Loucy (cell line): ENCODE measurements around the gene RTP3.

Experiments
- H2AFZ ChIP-seq: fragments of 200-600 bp; sonication (generic); 2 replicates; pipeline ENCODE4 v1.6.0; 2016; ENCODE audit warnings: antibody characterized with exemption, mild to moderate bottlenecking, low read length, moderate library complexity
- H3F3A ChIP-seq: fragments of 200-600 bp; 2 replicates; pipeline ENCODE4 v1.6.0; 2016; ENCODE audit warnings: antibody characterized with exemption, low read depth, mild to moderate bottlenecking
- H3K27me3 ChIP-seq: fragments of 200-600 bp; sonication (generic); 2 replicates; pipeline ENCODE4 v1.6.1; 2014; ENCODE audit warnings: low read length, mild to moderate bottlenecking; ENCODE audit not compliant: insufficient read depth, poor library complexity, severe bottlenecking
- H3K36me3 ChIP-seq: fragments of 200-600 bp; sonication (generic); 2 replicates; pipeline ENCODE4 v1.6.1; 2016; ENCODE audit warnings: low read length; ENCODE audit not compliant: insufficient read depth
- H3K4me1 ChIP-seq: fragments of 200-600 bp; sonication (generic); 2 replicates; pipeline ENCODE4 v1.5.1; 2014; ENCODE audit warnings: low read length, mild to moderate bottlenecking; ENCODE audit not compliant: insufficient read depth, poor library complexity, severe bottlenecking
- H3K4me2 ChIP-seq: fragments of 200-600 bp; sonication (generic); 2 replicates; pipeline ENCODE4 v1.6.0; 2014; ENCODE audit warnings: antibody characterized with exemption, low read length, low read depth, mild to moderate bottlenecking; ENCODE audit not compliant: poor library complexity, severe bottlenecking
- H3K4me3 ChIP-seq: fragments of 200-600 bp; sonication (generic); 2 replicates; pipeline ENCODE4 v1.5.1; 2014; ENCODE audit warnings: low read length, mild to moderate bottlenecking, mixed read lengths; ENCODE audit not compliant: poor library complexity, severe bottlenecking
- H3K79me2 ChIP-seq: fragments of 200-600 bp; sonication (generic); 2 replicates; pipeline ENCODE4 v1.6.1; 2014; ENCODE audit warnings: low read length; ENCODE audit not compliant: insufficient read depth
- H3K9ac ChIP-seq: fragments of 200-600 bp; sonication (generic); 2 replicates; pipeline ENCODE4 v1.6.0; 2014; ENCODE audit warnings: mild to moderate bottlenecking, low read depth, low read length, moderate library complexity; ENCODE audit not compliant: poor library complexity, severe bottlenecking
- H3K9me2 ChIP-seq: fragments of 200-600 bp; sonication (generic); replicated peaks from 2 replicates; pipeline ENCODE4 v1.6.1; 2016; ENCODE audit warnings: low read depth, low read length, mixed read lengths
- H3K9me3 ChIP-seq: fragments of 200-600 bp; sonication (generic); 2 replicates; pipeline ENCODE4 v1.6.1; 2014; ENCODE audit warnings: mild to moderate bottlenecking, antibody characterized with exemption, low read length, low read depth; ENCODE audit not compliant: insufficient read depth
- H4K20me1 ChIP-seq: fragments of 200-600 bp; sonication (generic); 2 replicates; pipeline ENCODE4 v1.6.0; 2014; ENCODE audit warnings: antibody characterized with exemption, low read length, mild to moderate bottlenecking; ENCODE audit not compliant: insufficient read depth, poor library complexity, severe bottlenecking
- CTCF ChIP-seq: fragments of 200-600 bp; sonication (generic); conservative IDR thresholded peaks from 2 replicates; pipeline ENCODE4 v1.5.1; 2014; ENCODE audit warnings: mild to moderate bottlenecking, antibody characterized with exemption, low read length
- EZH2phosphoT487 ChIP-seq: fragments of 200-600 bp; IDR thresholded peaks from 2 replicates; pipeline ENCODE4 v1.6.1; 2018; ENCODE audit warnings: antibody characterized with exemption, mild to moderate bottlenecking, moderate library complexity, borderline replicate concordance

Gene RTP3

GRCh38 chr3:46524008-46524407 lies 26.2 kb downstream of the RTP3 start:
- no peaks in the 10 kb centered on the region for H3K79me2 ChIP-seq
- H3K27me3 ChIP-seq = no peaks in the 10 kb centered on the region
- H3K36me3 ChIP-seq = no peaks in the 10 kb centered on the region
- no peak overlapping the region for H2AFZ ChIP-seq
- H3K4me2 ChIP-seq = no peak overlapping the region
- TF ChIP-seq CTCF (no peak), EZH2phosphoT487 (no peak)
- no peaks in the 10 kb centered on the region for H3F3A ChIP-seq
- peaks cover 14% of the 10 kb centered on the region for H3K4me1 ChIP-seq
- H4K20me1 ChIP-seq = no peaks in the 10 kb centered on the region
- H3K9me2 ChIP-seq = no peaks in the 10 kb centered on the region
- H3K4me3 ChIP-seq = no peak overlapping the region
- H3K9ac ChIP-seq = no peak overlapping the region
- no peaks in the 10 kb centered on the region for H3K9me3 ChIP-seq

GRCh38 chr3:46524832-46525231 lies 27.1 kb downstream of the RTP3 start:
- H3K4me3 ChIP-seq = no peak overlapping the region
- peaks cover 14% of the 10 kb centered on the region for H3K4me1 ChIP-seq
- no peaks in the 10 kb centered on the region for H4K20me1 ChIP-seq
- no peak overlapping the region for H2AFZ ChIP-seq
- H3K9ac ChIP-seq = no peak overlapping the region
- TF ChIP-seq CTCF = no peak
- no peak for TF ChIP-seq EZH2phosphoT487
- H3K9me2 ChIP-seq = no peaks in the 10 kb centered on the region
- H3K36me3 ChIP-seq = no peaks in the 10 kb centered on the region
- H3K79me2 ChIP-seq = no peaks in the 10 kb centered on the region
- H3K27me3 ChIP-seq = no peaks in the 10 kb centered on the region
- no peaks in the 10 kb centered on the region for H3K9me3 ChIP-seq
- no peaks in the 10 kb centered on the region for H3F3A ChIP-seq
- H3K4me2 ChIP-seq = no peak overlapping the region

- H3K4me3 ChIP-seq = no peak overlapping the region
- no peaks in the 10 kb centered on the region for H3K36me3 ChIP-seq
- H4K20me1 ChIP-seq = no peaks in the 10 kb centered on the region
- H3K27me3 ChIP-seq = no peaks in the 10 kb centered on the region
- no peak for TF ChIP-seq CTCF
- no peak for TF ChIP-seq EZH2phosphoT487
- H3K4me1 ChIP-seq = peaks cover 19% of the 10 kb centered on the region
- H3K9ac ChIP-seq = no peak overlapping the region
- no peaks in the 10 kb centered on the region for H3K79me2 ChIP-seq
- no peak overlapping the region for H3K4me2 ChIP-seq
- no peak overlapping the region for H2AFZ ChIP-seq
- no peaks in the 10 kb centered on the region for H3F3A ChIP-seq
- H3K9me2 ChIP-seq = no peaks in the 10 kb centered on the region
- H3K9me3 ChIP-seq = no peaks in the 10 kb centered on the region
Measured at GRCh38 chr3:46527239-46527638, 29.5 kb downstream of the RTP3 start.
